A673 (cell line): ENCODE results near the gene TEX2. TPM values are rescaled to one million over a fixed set of nuclear protein-coding genes. Genes with fewer than 3 reads are reported as not detected.

Experiments used
- BruUV-seq: library from RNA; stranded (reverse); fragments of 400-500 nt; replicated peaks from 2 replicates; lab custom pipeline; 2021; lab: Mats Ljungman, UMichigan
- CTCF ChIA-PET: fragments of 300-600 bp; sonication (Branson Sonifier 250); formaldehyde crosslinking; loops from one replicate; lab custom pipeline; 2022; ENCODE audit warnings: antibody characterized with exemption; lab: Charles Lee
- POLR2A ChIA-PET: fragments of 300-600 bp; sonication (Branson Sonifier 250); formaldehyde crosslinking; loops from one replicate; lab custom pipeline; 2022; ENCODE audit warnings: antibody characterized with exemption; ENCODE audit not compliant: low non-redundant PET; lab: Charles Lee
- DNase-seq: peaks from one replicate; pipeline ENCODE4 v3.0.0-alpha.2; 2015; ENCODE audit warnings: low spot score
- H3K27ac ChIP-seq: fragments of 200-600 bp; sonication (generic); 2 replicates; pipeline ENCODE4 v1.5.1; 2016; ENCODE audit warnings: mixed run types, low read depth, mild to moderate bottlenecking, mixed read lengths, antibody characterized with exemption, low read length; ENCODE audit not compliant: poor library complexity, severe bottlenecking
- H3K27me3 ChIP-seq: fragments of 200-600 bp; sonication (generic); replicated peaks from 2 replicates; pipeline ENCODE4 v1.6.1; 2017; ENCODE audit warnings: mixed run types, low read depth, mild to moderate bottlenecking, mixed read lengths, antibody characterized with exemption, low read length; ENCODE audit not compliant: insufficient read depth, poor library complexity
- H3K36me3 ChIP-seq: fragments of 200-600 bp; sonication (generic); 2 replicates; pipeline ENCODE4 v1.6.1; 2016; ENCODE audit warnings: mixed run types, mild to moderate bottlenecking, mixed read lengths, antibody characterized with exemption, low read length; ENCODE audit not compliant: insufficient read depth, poor library complexity, severe bottlenecking
- H3K4me1 ChIP-seq: fragments of 200-600 bp; sonication (generic); 2 replicates; pipeline ENCODE4 v1.6.1; 2017; ENCODE audit warnings: mixed run types, mild to moderate bottlenecking, mixed read lengths, antibody characterized with exemption, low read length; ENCODE audit not compliant: insufficient read depth, poor library complexity, severe bottlenecking
- H3K4me3 ChIP-seq: fragments of 200-600 bp; sonication (generic); 2 replicates; pipeline ENCODE4 v1.5.1; 2016; ENCODE audit warnings: low read depth, mixed run types, mild to moderate bottlenecking, mixed read lengths, low read length; ENCODE audit not compliant: poor library complexity, severe bottlenecking
- H3K9me3 ChIP-seq: fragments of 200-600 bp; sonication (generic); 2 replicates; pipeline ENCODE4 v1.6.1; 2016; ENCODE audit warnings: mixed run types, low read depth, mild to moderate bottlenecking, mixed read lengths, antibody characterized with exemption, low read length; ENCODE audit not compliant: poor library complexity, severe bottlenecking
- EZH2 ChIP-seq: fragments of 200-600 bp; sonication (generic); IDR thresholded peaks from 2 replicates; pipeline ENCODE4 v1.6.1; 2017; ENCODE audit warnings: borderline replicate concordance, low read depth, mild to moderate bottlenecking, mixed read lengths, antibody characterized with exemption, low read length; ENCODE audit not compliant: poor library complexity, severe bottlenecking
- intact Hi-C: fragments of 100-400 bp; cut with micrococcal nuclease; formaldehyde crosslinking; loops from one replicate; pipeline ENCODE4 v1.10.0; 2022; ENCODE audit not compliant: unreplicated experiment
- total RNA-seq: library from RNA; stranded (reverse); gene quantifications from 2 replicates; pipeline ENCODE4 v1.2.3, GENCODE V29; 2021
- TF ChIP-seq, protein P1 (sequence below): fragments of 300-800, 200-600 bp; sonication (generic); conservative IDR thresholded peaks from 2 replicates; pipeline ENCODE4 v1.5.1; 2017; ENCODE audit warnings: low read depth, mild to moderate bottlenecking, antibody characterized with exemption, low read length, moderate library complexity, mixed read lengths

Gene TEX2
- total RNA-seq, 1 experiment from 2014 or later = 16.1 TPM

DNA sequence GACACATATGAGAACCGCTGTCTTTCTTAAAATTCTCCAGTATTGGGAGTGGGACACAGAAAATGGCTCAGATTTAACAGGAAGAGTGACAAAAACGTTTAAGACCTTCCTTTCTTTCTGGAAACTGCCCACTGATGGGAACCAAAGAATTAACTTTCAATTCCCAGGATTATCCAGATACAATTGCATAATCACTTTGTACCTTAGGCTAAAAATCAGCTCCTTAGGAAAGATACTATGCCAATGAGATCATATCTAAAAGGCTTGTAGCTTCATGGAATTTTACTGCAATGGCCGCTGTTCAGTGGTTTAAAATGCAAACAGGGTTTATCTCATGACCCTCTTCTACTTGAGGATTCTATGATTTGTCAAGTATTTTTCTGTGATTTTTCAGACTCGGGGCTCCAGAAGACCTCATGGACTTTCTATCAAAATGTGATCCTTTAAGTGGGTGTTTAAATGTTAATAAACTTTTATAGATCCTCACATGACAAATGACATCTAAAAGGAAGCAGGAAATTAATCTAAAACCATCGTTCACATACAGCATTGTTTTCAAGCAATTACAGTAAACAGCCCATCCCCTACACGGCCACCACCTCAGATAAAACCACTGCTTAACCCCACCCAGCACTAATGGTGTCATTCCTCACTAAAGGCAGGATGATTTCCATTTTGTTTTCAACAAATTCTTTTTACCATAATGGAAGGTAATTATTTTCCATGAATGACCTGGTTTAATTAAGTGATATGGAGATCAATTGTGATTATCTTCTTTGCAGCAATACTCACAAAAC lies 101.5 kb downstream of the TEX2 start:
- TF ChIP-seq, protein P1, sequence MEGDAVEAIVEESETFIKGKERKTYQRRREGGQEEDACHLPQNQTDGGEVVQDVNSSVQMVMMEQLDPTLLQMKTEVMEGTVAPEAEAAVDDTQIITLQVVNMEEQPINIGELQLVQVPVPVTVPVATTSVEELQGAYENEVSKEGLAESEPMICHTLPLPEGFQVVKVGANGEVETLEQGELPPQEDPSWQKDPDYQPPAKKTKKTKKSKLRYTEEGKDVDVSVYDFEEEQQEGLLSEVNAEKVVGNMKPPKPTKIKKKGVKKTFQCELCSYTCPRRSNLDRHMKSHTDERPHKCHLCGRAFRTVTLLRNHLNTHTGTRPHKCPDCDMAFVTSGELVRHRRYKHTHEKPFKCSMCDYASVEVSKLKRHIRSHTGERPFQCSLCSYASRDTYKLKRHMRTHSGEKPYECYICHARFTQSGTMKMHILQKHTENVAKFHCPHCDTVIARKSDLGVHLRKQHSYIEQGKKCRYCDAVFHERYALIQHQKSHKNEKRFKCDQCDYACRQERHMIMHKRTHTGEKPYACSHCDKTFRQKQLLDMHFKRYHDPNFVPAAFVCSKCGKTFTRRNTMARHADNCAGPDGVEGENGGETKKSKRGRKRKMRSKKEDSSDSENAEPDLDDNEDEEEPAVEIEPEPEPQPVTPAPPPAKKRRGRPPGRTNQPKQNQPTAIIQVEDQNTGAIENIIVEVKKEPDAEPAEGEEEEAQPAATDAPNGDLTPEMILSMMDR = no peak
- TF ChIP-seq EZH2 = no peak
- intact Hi-C loops = no loop called here
- BruUV-seq = no TSS peak
- no peaks in the 10 kb centered on the region for H3K36me3 ChIP-seq
- no peak for DNase-seq
- no peak overlapping the region for H3K4me3 ChIP-seq
- H3K27ac ChIP-seq = no peak overlapping the region
- H3K4me1 ChIP-seq = no peaks in the 10 kb centered on the region
- ChIA-PET POLR2A (no interaction called here), CTCF (no interaction called here)
- H3K27me3 ChIP-seq = no peaks in the 10 kb centered on the region
- no peaks in the 10 kb centered on the region for H3K9me3 ChIP-seq

DNA sequence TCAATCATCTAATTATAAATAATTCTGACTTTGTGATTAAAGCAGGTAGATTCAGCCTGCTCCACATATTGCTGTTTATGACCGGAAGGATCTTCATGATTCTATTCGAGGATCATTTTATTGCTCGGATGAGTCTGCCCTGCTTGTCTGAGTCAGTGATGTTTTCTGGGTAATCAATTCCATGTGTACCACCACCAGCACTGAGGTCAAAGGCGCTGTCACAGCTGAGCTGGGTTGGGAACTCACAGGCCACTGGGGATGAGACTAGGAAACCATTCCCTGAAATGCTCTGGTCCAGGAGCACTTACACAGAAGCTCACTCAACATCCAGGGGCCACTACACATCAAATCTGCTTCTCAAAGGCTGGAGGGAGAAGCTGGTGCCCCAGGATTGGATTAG lies 102.7 kb downstream of the TEX2 start:
- no peak overlapping the region for H3K27ac ChIP-seq
- H3K36me3 ChIP-seq = no peaks in the 10 kb centered on the region
- H3K4me1 ChIP-seq = no peaks in the 10 kb centered on the region
- no peaks in the 10 kb centered on the region for H3K27me3 ChIP-seq
- no peaks in the 10 kb centered on the region for H3K9me3 ChIP-seq
- DNase-seq = no peak
- CTCF ChIA-PET = interaction anchor here (0.5 kb wide), 1 partner anchor 248 kb away, joined by 4 read pairs; no protein-coding TSS in a partner anchor
- H3K4me3 ChIP-seq = no peak overlapping the region
- no peak for TF ChIP-seq EZH2
- TF ChIP-seq, protein P1 = no peak
- no TSS peak for BruUV-seq
- POLR2A ChIA-PET = no interaction called here
- intact Hi-C loops = no loop called here

DNA sequence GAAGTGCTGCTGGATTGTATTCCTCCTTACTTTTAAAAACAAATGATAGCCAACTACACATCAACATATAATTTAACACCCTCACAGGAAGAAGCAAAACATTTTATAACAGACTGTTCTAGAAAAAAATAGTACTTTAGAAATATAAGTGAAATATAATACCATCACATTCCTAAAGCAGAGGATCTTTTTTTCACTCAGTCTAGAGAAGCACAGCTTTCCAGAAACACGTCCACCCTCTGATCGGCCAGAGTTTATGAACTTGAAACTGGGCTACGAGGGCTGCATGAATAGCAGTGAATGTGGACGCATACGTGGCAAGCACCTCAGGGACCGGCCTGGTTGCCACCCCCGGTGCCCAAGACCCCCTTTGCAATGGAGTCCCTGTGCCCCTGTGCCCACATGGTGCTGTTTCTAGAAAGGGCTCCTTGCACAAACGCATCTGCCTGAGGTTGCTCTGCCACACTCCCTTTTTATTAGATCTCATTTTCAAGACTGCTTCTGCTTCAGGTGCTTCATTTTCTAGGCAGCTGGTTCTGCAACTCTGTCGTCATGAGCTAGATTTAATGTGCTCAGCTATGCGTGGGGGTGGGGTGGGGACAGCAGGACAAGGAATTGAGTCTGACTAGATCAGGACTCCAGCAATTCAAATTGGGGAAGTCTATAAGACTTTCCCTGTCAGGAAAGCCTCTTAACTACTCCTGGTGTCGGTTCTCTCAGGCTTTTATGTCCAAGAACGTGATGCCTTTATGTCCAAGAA lies 104.0 kb downstream of the TEX2 start:
- POLR2A ChIA-PET = no interaction called here
- no peak overlapping the region for H3K4me3 ChIP-seq
- no peaks in the 10 kb centered on the region for H3K9me3 ChIP-seq
- no peaks in the 10 kb centered on the region for H3K36me3 ChIP-seq
- no peak for DNase-seq
- no peaks in the 10 kb centered on the region for H3K4me1 ChIP-seq
- CTCF ChIA-PET = no interaction called here
- no TSS peak for BruUV-seq
- H3K27me3 ChIP-seq = no peaks in the 10 kb centered on the region
- intact Hi-C loops = no loop called here
- TF ChIP-seq EZH2 = no peak
- TF ChIP-seq, protein P1 = no peak
- H3K27ac ChIP-seq = no peak overlapping the region
